ENCODE results near the gene ATXN7.

Gene ATXN7

GRCh38 chr3:63832395-63832794 lies 31.3 kb upstream of the ATXN7 start:
- TF ChIP-seq, protein P1, sequence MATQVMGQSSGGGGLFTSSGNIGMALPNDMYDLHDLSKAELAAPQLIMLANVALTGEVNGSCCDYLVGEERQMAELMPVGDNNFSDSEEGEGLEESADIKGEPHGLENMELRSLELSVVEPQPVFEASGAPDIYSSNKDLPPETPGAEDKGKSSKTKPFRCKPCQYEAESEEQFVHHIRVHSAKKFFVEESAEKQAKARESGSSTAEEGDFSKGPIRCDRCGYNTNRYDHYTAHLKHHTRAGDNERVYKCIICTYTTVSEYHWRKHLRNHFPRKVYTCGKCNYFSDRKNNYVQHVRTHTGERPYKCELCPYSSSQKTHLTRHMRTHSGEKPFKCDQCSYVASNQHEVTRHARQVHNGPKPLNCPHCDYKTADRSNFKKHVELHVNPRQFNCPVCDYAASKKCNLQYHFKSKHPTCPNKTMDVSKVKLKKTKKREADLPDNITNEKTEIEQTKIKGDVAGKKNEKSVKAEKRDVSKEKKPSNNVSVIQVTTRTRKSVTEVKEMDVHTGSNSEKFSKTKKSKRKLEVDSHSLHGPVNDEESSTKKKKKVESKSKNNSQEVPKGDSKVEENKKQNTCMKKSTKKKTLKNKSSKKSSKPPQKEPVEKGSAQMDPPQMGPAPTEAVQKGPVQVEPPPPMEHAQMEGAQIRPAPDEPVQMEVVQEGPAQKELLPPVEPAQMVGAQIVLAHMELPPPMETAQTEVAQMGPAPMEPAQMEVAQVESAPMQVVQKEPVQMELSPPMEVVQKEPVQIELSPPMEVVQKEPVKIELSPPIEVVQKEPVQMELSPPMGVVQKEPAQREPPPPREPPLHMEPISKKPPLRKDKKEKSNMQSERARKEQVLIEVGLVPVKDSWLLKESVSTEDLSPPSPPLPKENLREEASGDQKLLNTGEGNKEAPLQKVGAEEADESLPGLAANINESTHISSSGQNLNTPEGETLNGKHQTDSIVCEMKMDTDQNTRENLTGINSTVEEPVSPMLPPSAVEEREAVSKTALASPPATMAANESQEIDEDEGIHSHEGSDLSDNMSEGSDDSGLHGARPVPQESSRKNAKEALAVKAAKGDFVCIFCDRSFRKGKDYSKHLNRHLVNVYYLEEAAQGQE (IDR thresholded peaks at IDR 0.05; ENCODE audit: insufficient read depth in 1 of 2, low read depth in 2 of 2, low read length in 2 of 2): no peak
- no peak for TF ChIP-seq FOXP2 (optimal IDR thresholded peaks at IDR 0.05; ENCODE audit: borderline replicate concordance, extremely low read depth, extremely low read length, insufficient read depth)
- TF ChIP-seq POLR2AphosphoS5 (IDR thresholded peaks at IDR 0.05; ENCODE audit: low read depth, low read length): no peak
- no peak for TF ChIP-seq TAF1 (IDR thresholded peaks at IDR 0.05; ENCODE audit: borderline replicate concordance, insufficient read depth, low read length)
- no peak for TF ChIP-seq SIN3A (IDR thresholded peaks at IDR 0.05; ENCODE audit: borderline replicate concordance, insufficient read depth, low read length)

GRCh38 chr3:63841704-63842103 lies 22.0 kb upstream of the ATXN7 start:
- no peak for TF ChIP-seq POLR2AphosphoS5 (IDR thresholded peaks at IDR 0.05; ENCODE audit: low read depth, low read length)
- TF ChIP-seq TAF1 (IDR thresholded peaks at IDR 0.05; ENCODE audit: borderline replicate concordance, insufficient read depth, low read length): no peak
- no peak for TF ChIP-seq FOXP2 (optimal IDR thresholded peaks at IDR 0.05; ENCODE audit: borderline replicate concordance, extremely low read depth, extremely low read length, insufficient read depth)
- TF ChIP-seq, protein P1 (IDR thresholded peaks at IDR 0.05; ENCODE audit: insufficient read depth in 1 of 2, low read depth in 2 of 2, low read length in 2 of 2): no peak
- no peak for TF ChIP-seq SIN3A (IDR thresholded peaks at IDR 0.05; ENCODE audit: borderline replicate concordance, insufficient read depth, low read length)

- TF ChIP-seq FOXP2 (optimal IDR thresholded peaks at IDR 0.05; ENCODE audit: borderline replicate concordance, extremely low read depth, extremely low read length, insufficient read depth) (no peak), TAF1 (IDR thresholded peaks at IDR 0.05; ENCODE audit: borderline replicate concordance, insufficient read depth, low read length) (no peak), SIN3A (IDR thresholded peaks at IDR 0.05; ENCODE audit: borderline replicate concordance, insufficient read depth, low read length) (no peak), POLR2AphosphoS5 (IDR thresholded peaks at IDR 0.05; ENCODE audit: low read depth, low read length) (no peak)
- TF ChIP-seq, protein P1 (IDR thresholded peaks at IDR 0.05; ENCODE audit: insufficient read depth in 1 of 2, low read depth in 2 of 2, low read length in 2 of 2): no peak
These were observed 21.5 kb upstream of the ATXN7 start for GRCh38 chr3:63842127-63842526.

- TF ChIP-seq, protein P1 (IDR thresholded peaks at IDR 0.05; ENCODE audit: insufficient read depth in 1 of 2, low read depth in 2 of 2, low read length in 2 of 2): no peak
- TF ChIP-seq FOXP2 (optimal IDR thresholded peaks at IDR 0.05; ENCODE audit: borderline replicate concordance, extremely low read depth, extremely low read length, insufficient read depth) (no peak), SIN3A (IDR thresholded peaks at IDR 0.05; ENCODE audit: borderline replicate concordance, insufficient read depth, low read length) (no peak), TAF1 (IDR thresholded peaks at IDR 0.05; ENCODE audit: borderline replicate concordance, insufficient read depth, low read length) (no peak), POLR2AphosphoS5 (IDR thresholded peaks at IDR 0.05; ENCODE audit: low read depth, low read length) (no peak)
These were observed 18.5 kb upstream of the ATXN7 start for GRCh38 chr3:63845215-63845614.

Measured in PFSK-1 (cell line).